ENCODE results near the gene CMBL.
"Not testable (repeated sequence)": the region's sequence is repeated elsewhere in the genome, so short reads cannot be mapped to it uniquely, and the experiment has no call there.

The CMBL gene

DNA sequence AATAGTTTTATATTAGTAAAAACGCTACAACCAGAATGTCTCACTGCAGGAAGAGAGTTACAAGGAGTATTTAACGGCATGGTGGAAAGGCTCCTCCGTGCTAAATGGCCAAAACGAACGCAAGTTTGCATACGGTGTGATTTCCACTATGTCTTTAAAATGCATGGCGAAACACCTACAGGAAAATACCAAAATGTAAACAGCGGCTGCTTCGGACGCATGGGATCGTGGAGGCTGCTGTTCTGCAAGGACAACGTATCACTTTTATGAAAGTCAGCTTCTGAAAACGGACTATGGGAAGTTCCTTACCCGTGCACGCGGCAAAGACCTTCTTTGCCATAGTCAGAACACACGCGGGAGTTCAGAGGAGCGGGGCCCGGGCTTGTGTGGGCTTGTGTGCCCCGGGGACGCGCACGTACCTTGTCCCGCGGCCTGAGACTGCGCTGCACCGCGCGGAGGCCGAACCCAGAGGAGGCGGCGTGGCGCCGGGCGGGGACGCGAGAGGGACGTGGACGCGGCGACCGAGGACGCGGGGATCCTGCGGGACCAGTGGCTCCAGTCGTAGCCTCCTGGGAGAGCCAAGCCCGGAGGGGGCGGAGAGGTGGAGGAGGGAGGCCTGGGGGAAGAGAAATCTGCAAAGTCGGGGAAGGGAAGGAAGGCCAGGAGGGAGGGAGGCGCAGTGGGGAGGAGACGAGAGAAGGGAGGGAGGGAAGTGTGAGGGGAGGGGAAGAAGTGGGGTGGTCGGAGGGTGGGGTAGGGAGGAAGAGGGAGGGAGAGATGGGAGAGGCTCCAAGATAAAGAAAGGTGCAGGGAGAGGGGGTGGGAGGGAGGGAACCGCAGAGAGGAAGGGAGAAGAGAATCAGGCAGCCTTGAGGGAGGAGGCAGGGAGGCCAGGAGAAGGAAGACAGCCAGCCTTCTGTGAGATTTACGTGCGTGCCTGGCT lies at the start of gene CMBL:
TSS of gene CMBL (minus strand) at position 697 of the 943 bp plus-strand sequence. CDS start 17,140 bp downstream, outside the sequence.
- DNase-seq (ENCODE audit: low read depth), result peak; percentile 42

DNA sequence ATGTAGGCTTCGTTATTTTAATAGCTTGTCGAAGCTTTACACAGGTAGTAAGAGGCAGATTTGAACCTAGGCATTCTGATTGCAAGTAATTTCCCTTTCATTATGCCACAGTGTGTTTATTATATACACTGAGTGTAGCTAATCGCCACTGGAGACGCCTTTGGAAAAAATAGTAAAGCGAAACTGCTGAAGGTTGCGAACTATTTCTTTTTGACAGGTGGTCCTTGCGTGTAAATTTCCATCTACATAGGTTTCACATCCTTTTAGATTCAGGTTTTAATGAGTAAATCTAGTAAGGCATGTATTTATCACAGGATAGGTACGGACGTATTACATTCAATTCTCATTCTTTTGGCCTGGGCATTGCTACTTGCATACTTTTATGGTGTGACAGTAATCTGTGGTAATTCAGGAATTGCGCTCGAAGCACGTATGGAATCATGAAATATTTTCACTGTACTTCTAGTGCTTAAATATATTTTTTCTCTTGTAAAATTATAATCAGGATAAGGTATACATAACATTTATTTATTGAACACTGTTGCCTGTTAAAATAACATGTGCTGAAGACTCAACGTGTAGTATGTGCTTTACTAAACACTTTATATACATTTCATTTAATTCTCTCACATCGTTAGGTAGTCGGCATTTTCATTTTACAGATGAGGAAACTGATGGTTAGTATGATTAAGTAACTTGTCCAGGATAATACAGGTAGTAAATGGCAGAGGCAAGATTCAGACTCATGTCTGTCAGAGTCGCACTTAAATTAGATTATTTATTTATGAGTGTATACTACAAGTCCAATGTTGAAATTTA lies 47.6 kb upstream of the CMBL start:
- DNase-seq (ENCODE audit: low read depth), result peak; percentile 22

GRCh38 chr5:10354048-10354872 lies 46.6 kb upstream of the CMBL start:
- peak; percentile 35 for DNase-seq (ENCODE audit: low read depth)

GRCh38 chr5:10353241-10354047 lies 45.7 kb upstream of the CMBL start, which contains the start of gene MARCHF6:
Gene MARCHF6 (plus strand): TSS chr5:10353695. CDS start chr5:10353899, 204 bp downstream.
- peak; percentile 87 for DNase-seq (ENCODE audit: low read depth)

GRCh38 chr5:10352430-10353240 lies 44.9 kb upstream of the CMBL start:
- DNase-seq (ENCODE audit: low read depth), result peak; percentile 76

- DNase-seq (ENCODE audit: low read depth), result no peak
Observed at GRCh38 chr5:10351919-10352318, 44.2 kb upstream of the CMBL start.

DNA sequence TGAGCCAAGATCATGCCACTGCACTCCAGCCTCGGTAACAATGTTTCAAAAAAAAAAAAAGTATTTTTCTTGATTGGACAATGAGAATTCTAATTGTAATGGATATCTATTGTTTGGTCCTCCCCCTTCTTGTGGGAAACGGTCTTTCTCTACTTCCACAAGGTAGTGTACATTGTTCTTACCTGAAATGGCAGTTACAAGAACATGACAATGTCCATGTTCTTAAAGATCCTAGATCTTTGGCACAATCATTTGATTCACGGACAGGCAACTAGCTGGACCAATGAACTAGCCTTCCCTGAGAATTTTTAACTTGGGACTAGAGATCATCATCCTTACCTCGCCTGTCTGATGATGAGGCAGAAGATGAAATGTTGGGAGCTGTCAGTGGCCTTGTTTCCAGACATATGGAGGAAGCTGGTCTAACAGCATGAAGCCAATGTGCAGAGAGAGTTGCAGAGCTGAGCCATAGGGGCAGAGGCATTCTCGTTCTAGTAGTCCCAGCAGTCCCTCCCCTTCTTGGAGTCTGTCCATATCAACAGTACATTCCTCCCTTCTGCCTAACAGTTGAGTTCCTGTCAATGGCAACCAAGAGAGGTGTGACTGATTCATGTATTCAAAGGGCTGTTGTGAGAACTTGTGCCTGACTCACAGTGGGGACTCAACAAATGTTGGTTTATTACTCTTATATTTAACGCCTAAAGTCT lies 43.6 kb upstream of the CMBL start:
- no peak for DNase-seq (ENCODE audit: low read depth)

GRCh38 chr5:10348258-10348657 lies 40.6 kb upstream of the CMBL start:
- no peak for DNase-seq (ENCODE audit: low read depth)

DNA sequence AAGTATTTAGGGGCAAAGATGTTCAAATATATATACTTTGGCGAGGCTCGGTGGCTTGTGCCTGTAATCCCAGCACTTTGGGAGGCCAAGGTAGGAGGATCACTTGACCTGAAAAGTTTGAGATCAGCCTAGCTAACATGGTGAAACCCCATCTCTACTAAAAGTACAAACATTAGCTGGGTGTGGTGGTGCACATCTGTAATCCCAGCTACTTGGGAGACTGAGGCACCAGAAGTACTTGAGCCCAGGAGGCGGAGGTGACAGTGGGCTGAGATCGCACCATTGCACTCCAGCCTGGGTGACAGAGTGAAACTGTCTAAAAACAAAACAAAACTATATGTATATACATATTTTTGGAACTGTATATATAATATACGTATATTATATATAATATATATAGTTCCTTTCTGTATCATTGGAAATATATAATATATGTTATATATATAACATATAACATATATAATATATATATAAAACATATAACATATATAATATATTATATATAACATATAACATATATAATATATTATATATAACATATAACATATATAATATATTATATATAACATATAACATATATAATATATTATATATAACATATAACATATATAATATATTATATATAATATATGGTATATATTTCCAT lies 36.9 kb upstream of the CMBL start:
- DNase-seq (ENCODE audit: low read depth), result not testable (repeated sequence)

- DNase-seq (ENCODE audit: low read depth), result no peak
Observed at GRCh38 chr5:10343486-10343885, 35.8 kb upstream of the CMBL start.

DNA sequence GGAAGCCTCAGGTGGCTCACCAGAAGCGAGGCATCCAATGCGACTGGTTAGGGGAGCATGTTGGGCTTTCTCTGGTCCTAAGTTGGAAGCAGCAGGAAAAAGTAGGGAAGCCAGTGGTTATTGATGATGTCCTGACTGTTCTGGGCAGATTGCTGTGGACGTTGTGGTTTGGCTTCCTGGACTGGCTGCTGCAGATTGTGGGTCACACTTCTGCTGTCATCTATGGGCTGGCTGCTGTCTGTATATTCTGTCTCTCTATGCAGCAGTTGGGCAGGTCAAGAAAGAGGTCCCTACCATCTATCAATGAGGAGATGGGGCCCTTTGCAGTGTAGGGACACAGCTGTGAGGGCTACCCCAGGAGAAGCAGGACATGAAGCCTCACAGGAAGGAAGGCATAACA lies 32.3 kb upstream of the CMBL start:
- no peak for DNase-seq (ENCODE audit: low read depth)

- no peak for DNase-seq (ENCODE audit: low read depth)
Observed at GRCh38 chr5:10339058-10339811, 31.5 kb upstream of the CMBL start.

DNA sequence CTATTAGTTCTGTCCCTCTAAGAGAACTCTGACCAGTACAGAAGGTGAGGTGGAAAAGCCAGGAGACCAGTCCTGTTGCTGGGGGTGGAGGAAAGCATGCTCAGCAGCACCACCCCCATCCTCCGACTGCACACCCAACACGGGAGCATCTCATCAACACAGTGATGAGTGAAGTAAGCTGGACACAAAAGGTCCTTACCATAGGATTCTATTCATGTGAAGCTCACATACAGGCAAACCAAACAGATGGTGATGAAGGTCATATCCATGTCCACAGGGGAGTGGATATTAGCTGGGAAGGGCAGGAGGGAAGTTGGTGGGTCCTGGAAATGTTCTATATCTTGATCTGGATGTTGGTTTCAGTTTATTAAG lies 31.0 kb upstream of the CMBL start:
- DNase-seq (ENCODE audit: low read depth), result no peak

DNA sequence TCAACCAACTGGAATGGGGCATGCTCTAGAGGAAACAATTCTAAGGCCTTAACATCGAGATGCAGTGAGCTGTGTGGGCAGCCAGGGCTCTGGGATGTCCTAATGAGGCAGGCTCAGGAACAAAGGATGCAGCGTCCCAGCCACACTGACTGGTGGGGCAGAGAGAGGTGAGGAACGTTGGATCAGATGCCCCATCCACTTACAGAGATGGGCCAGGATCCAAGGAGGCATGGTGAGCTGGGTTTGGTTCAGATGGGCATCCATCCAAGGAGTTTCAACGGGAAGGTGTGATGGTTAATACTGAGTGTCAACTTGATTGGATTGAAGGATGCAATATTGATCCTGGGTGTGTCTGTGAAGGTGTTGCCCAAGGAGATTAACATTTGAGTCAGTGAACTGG lies 30.3 kb upstream of the CMBL start:
- DNase-seq (ENCODE audit: low read depth), result no peak

DNA sequence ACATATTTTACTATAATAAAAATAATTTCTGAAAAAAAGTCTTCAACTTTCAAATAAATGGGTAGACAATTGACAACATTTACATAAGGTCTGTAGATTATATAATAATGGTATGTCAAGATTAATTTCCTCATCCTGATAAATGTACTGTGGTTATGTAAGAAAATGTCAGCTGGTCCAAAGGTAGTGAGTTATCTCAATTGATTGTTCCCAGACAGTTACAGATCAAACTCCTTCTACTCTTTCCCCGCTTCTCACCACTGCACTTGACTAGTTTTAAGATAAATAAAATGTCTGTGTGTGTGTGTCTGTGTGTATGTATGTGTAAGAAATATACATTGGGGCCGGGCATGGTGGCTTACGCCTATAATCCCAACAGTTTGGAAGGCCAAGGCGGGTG lies 29.4 kb upstream of the CMBL start:
- no peak for DNase-seq (ENCODE audit: low read depth)

DNA sequence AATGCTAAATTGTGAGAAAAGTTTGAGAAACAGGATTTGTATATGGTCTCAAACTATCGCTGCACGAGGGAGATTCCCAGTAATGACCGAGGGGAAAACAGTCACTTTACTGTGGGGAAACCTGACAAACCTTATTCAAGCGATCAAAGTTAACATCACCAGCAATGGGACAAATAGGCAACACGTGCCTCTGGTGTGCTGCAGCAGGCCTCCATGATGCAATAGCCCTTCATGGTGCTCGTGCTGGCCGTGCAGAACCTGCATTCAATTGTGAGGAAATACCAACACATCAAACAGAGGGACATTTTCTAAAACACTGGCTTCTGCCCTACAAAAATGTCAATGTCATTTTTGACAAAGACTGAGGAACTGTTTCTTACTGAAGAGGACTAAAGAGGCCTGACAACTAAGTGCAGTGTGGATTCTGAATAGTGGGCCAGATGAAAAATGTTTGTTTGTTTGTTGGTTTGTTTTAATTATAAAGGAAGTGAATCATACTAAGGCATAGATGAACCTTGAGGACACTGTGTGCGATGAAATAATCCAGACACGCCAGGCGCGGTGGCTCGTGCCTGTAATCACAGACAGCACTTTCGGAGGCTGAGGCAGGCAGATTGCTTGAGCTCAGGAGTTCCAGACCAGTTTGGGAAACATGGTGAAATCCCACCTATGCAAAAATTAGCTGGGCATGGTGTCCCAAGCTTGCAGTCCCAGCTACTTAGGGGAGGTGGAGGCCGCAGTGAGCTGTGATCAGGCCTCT lies 28.2 kb upstream of the CMBL start:
- DNase-seq (ENCODE audit: low read depth), result no peak

DNA sequence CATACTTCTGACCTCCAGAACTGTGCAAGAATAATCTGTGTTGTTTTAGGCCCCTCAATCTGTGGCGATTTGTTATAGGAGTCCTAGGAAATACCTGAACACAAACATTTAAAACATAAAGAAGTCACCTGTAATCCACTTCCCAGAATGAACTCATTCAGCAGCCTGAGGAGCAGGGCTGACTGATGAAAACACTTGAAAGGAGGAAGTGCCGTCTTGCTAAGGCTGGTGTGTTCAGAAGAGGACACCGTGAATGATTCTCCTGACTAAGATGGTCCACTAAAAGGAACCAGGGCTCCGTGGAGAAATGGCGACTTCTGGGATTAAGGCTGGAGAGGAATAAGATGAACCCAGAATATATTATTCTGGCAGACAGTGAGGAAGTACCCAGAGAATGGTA lies 27.1 kb upstream of the CMBL start:
- no peak for DNase-seq (ENCODE audit: low read depth)

Measured in fibroblast of gingiva (primary cell).